ENCODE measurements around the gene EHBP1. TPM values are rescaled to one million over a fixed set of nuclear protein-coding genes. Genes with fewer than 3 reads are reported as not detected.

Gene EHBP1
- total and polyA plus RNA-seq, 2 donors (not counting 3 experiments of a cell fraction or from before 2014, with no cell fraction given), result 8.4 to 34.8 TPM

GRCh38 chr2:62688771-62689170 lies 16.7 kb upstream of the EHBP1 start:
- Histone ChIP-seq H3K27me3 (ENCODE audit: control insufficient read depth in 2 of 2, insufficient read depth in 2 of 2, low read length in 2 of 2) (peaks cover 8 to 11% of the 10 kb centered on the region in 2 experiments), H2AFZ (ENCODE audit: low read depth, low read length) (no peak overlapping the region), H3K36me3 (ENCODE audit: control insufficient read depth in 2 of 2, extremely low read depth in 1 of 2, insufficient read depth in 2 of 2, low read length in 2 of 2) (no peaks in the 10 kb centered on the region), H4K20me1 (replicated peaks; ENCODE audit: control insufficient read depth, extremely low read depth, insufficient read depth, low read length) (no peaks in the 10 kb centered on the region), H3K9ac (replicated peaks; ENCODE audit: extremely low read depth, insufficient read depth, low read length) (no peak overlapping the region), H3K9me3 (replicated peaks; ENCODE audit: control insufficient read depth, insufficient read depth, low read length) (no peaks in the 10 kb centered on the region), H3K9me1 (replicated peaks; ENCODE audit: control insufficient read depth, extremely low read depth, insufficient read depth, low read length) (no peaks in the 10 kb centered on the region), H3K4me3 (replicated peaks in 1 of 3; ENCODE audit: insufficient read depth in 1 of 3, low read depth in 1 of 3, low read length in 3 of 3) (no peak overlapping the region), H3K27ac (ENCODE audit: insufficient read depth, low read depth, low read length) (no peak overlapping the region), H3K4me2 (ENCODE audit: insufficient read depth, low read length) (no peak overlapping the region), H3K4me1 (ENCODE audit: control insufficient read depth, extremely low read depth, insufficient read depth, low read length) (no peaks in the 10 kb centered on the region), H3K79me2 (ENCODE audit: control insufficient read depth, insufficient read depth, low read length) (no peaks in the 10 kb centered on the region)
- BruUV-seq (replicated peaks), result no TSS peak
- ChIA-PET CTCF (no interaction called here), POLR2A (no interaction called here)
- FAIRE-seq (no peak), DNase-seq (ENCODE audit: low read depth, low spot score) (no peak)
- TF ChIP-seq JUN (IDR thresholded peaks at IDR 0.05; ENCODE audit: borderline replicate concordance, insufficient read depth, insufficient read length, low read depth), result no peak
- TF ChIP-seq GATA2 (IDR thresholded peaks at IDR 0.05; ENCODE audit: insufficient read depth, insufficient read length, low read depth, low read length), result no peak
- no peak for TF ChIP-seq POLR2A (IDR thresholded peaks at IDR 0.05; ENCODE audit: low read depth, low read length)
- no peak for TF ChIP-seq MAX (IDR thresholded peaks at IDR 0.05; ENCODE audit: insufficient read depth, insufficient read length)
- TF ChIP-seq FOS (IDR thresholded peaks at IDR 0.05; ENCODE audit: borderline replicate concordance, insufficient read depth, low read length), result no peak
- no peak for TF ChIP-seq POLR2AphosphoS5 (IDR thresholded peaks at IDR 0.05; ENCODE audit: insufficient read depth, low read depth, low read length)
- TF ChIP-seq MYC (IDR thresholded peaks at IDR 0.05; ENCODE audit: low read depth, low read length), result no peak
- TF ChIP-seq, protein P1, sequence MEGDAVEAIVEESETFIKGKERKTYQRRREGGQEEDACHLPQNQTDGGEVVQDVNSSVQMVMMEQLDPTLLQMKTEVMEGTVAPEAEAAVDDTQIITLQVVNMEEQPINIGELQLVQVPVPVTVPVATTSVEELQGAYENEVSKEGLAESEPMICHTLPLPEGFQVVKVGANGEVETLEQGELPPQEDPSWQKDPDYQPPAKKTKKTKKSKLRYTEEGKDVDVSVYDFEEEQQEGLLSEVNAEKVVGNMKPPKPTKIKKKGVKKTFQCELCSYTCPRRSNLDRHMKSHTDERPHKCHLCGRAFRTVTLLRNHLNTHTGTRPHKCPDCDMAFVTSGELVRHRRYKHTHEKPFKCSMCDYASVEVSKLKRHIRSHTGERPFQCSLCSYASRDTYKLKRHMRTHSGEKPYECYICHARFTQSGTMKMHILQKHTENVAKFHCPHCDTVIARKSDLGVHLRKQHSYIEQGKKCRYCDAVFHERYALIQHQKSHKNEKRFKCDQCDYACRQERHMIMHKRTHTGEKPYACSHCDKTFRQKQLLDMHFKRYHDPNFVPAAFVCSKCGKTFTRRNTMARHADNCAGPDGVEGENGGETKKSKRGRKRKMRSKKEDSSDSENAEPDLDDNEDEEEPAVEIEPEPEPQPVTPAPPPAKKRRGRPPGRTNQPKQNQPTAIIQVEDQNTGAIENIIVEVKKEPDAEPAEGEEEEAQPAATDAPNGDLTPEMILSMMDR (IDR thresholded peaks at IDR 0.05; ENCODE audit: extremely low read depth in 1 of 2, insufficient read depth in 1 of 2, low read depth in 1 of 2, low read length in 2 of 2), result no peak
- TF ChIP-seq EZH2 (IDR thresholded peaks at IDR 0.05; ENCODE audit: borderline replicate concordance, low read depth, low read length, severe bottlenecking), result no peak
- dilution Hi-C loops (cut with MboI; ENCODE audit: extremely low pct_ligation_motif_present, low sequenced_read_pairs) (no loop called here), intact Hi-C loops (cut with micrococcal nuclease) (no loop called here)
